Stimulated activated CD4-positive, alpha-beta T cell treated with anti-CD3 and anti-CD28 coated beads, Interleukin-1b, Interleukin-23, amount 100 ng/mL, for 24 hours (primary cell): ENCODE data around the gene MGAT4B.
A peak's percentile ranks its signal among the peaks of the same experiment; 100 is the strongest.
"Not testable (repeated sequence)": the region's sequence is repeated elsewhere in the genome, so short reads cannot be mapped to it uniquely, and the experiment has no call there.

Experiments
- DNase-seq, 4 experiments: peaks; one replicate each; pipeline ENCODE4 v3.0.0-alpha.2; 2020; ENCODE audit warnings: low read depth in 4 of 4, low spot score in 1 of 4

The MGAT4B gene

GRCh38 chr5:179795863-179796833 is 10.5 kb downstream of the MGAT4B start:
- peak; percentile 39 to 60 (median 48) for DNase-seq

GRCh38 chr5:179795049-179795862 is 11.4 kb downstream of the MGAT4B start:
- DNase-seq, result no peak

GRCh38 chr5:179794575-179794974 is 12.1 kb downstream of the MGAT4B start:
- no peak for DNase-seq

- DNase-seq, result no peak
Observed at GRCh38 chr5:179794171-179794570, 12.5 kb downstream of the MGAT4B start.

GRCh38 chr5:179793468-179794139 is 13.1 kb downstream of the MGAT4B start, which contains the start of gene LTC4S:
Gene LTC4S (plus strand): TSS chr5:179793986. CDS start chr5:179794081, 95 bp downstream.
- no peak for DNase-seq

GRCh38 chr5:179792612-179793467 is 13.8 kb downstream of the MGAT4B start:
- no peak for DNase-seq

- no peak for DNase-seq
Observed at GRCh38 chr5:179791881-179792611, 14.6 kb downstream of the MGAT4B start.

GRCh38 chr5:179789278-179789677 is 17.4 kb downstream of the MGAT4B start:
- DNase-seq, result not testable (repeated sequence)

- DNase-seq, result no peak
Observed at GRCh38 chr5:179788193-179788854, 18.3 kb downstream of the MGAT4B start.

- DNase-seq, result no peak
Observed at GRCh38 chr5:179786861-179787260, 19.8 kb downstream of the MGAT4B start.

- DNase-seq, result no peak
Observed at GRCh38 chr5:179783128-179783527, 23.5 kb downstream of the MGAT4B start.

GRCh38 chr5:179781846-179782245 is 24.8 kb downstream of the MGAT4B start:
- no peak for DNase-seq

- DNase-seq, result no peak
Observed at GRCh38 chr5:179780362-179780761, 26.3 kb downstream of the MGAT4B start.

- DNase-seq, result no peak
Observed at GRCh38 chr5:179779826-179780225, 26.8 kb downstream of the MGAT4B start.

- no peak for DNase-seq
Observed at GRCh38 chr5:179778591-179778990, 28.1 kb downstream of the MGAT4B start.

GRCh38 chr5:179777909-179778308 is 28.8 kb downstream of the MGAT4B start:
- no peak for DNase-seq

- DNase-seq, result no peak
Observed at GRCh38 chr5:179777456-179777855, 29.2 kb downstream of the MGAT4B start.

GRCh38 chr5:179776411-179776938 is 30.2 kb downstream of the MGAT4B start:
- no peak for DNase-seq

GRCh38 chr5:179774442-179774841 is 32.2 kb downstream of the MGAT4B start:
- no peak for DNase-seq
